Endothelial cell (in vitro differentiated cells): Measurements from ENCODE around the gene OR1D5. TPM values are rescaled to one million over a fixed set of nuclear protein-coding genes. Genes with fewer than 3 reads are reported as not detected.

Experiments used
- DNase-seq: peaks from one replicate; pipeline ENCODE4 v3.0.0; 2021; ENCODE audit warnings: low spot score
- H3K27ac Mint-ChIP-seq: one replicate; pipeline ENCODE4 v1.8.0; 2021; ENCODE audit warnings: mixed read lengths, inconsistent platforms; ENCODE audit not compliant: unreplicated experiment
- H3K27me3 Mint-ChIP-seq: one replicate; pipeline ENCODE4 v1.8.0; 2021; ENCODE audit warnings: mild to moderate bottlenecking, moderate library complexity, mixed read lengths, inconsistent platforms; ENCODE audit not compliant: unreplicated experiment
- H3K36me3 Mint-ChIP-seq: one replicate; pipeline ENCODE4 v1.8.0; 2021; ENCODE audit warnings: mild to moderate bottlenecking, low read depth, mixed read lengths, inconsistent platforms; ENCODE audit not compliant: unreplicated experiment
- H3K4me1 Mint-ChIP-seq: one replicate; pipeline ENCODE4 v1.8.0; 2021; ENCODE audit warnings: mild to moderate bottlenecking, mixed read lengths, inconsistent platforms; ENCODE audit not compliant: unreplicated experiment
- H3K4me3 Mint-ChIP-seq: one replicate; pipeline ENCODE4 v1.8.0; 2021; ENCODE audit warnings: mild to moderate bottlenecking, mixed read lengths, inconsistent platforms; ENCODE audit not compliant: unreplicated experiment
- H3K9me3 Mint-ChIP-seq: one replicate; pipeline ENCODE4 v1.8.0; 2021; ENCODE audit warnings: mixed read lengths, inconsistent platforms; ENCODE audit not compliant: unreplicated experiment
- CTCF ChIP-seq: fragments of 200-600 bp; sonication (generic); IDR thresholded peaks from one replicate; pipeline ENCODE4 v1.5.0; 2021; ENCODE audit warnings: antibody characterized with exemption; ENCODE audit not compliant: unreplicated experiment
- total RNA-seq: library from RNA; stranded (reverse); fragmentation: NEBNext Ultra II Directional; extraction: Animal tissue kit (Norgen Biotek cat#: 25700); gene quantifications from one replicate; pipeline ENCODE4 v1.2.1, GENCODE V29; 2021; ENCODE audit not compliant: unreplicated experiment

Gene OR1D5
- total RNA-seq, 1 donor from 2014 or later = not detected

- Mint-ChIP-seq H3K36me3 (peaks cover 9% of the 10 kb centered on the region), H3K9me3 (no peaks in the 10 kb centered on the region), H3K27me3 (no peaks in the 10 kb centered on the region), H3K27ac (no peak overlapping the region), H3K4me1 (peaks cover 3% of the 10 kb centered on the region), H3K4me3 (no peak overlapping the region)
- TF ChIP-seq CTCF = no peak
- DNase-seq = no peak
Measured at GRCh38 chr17:3030096-3030495, 33.3 kb downstream of the OR1D5 start.

DNA sequence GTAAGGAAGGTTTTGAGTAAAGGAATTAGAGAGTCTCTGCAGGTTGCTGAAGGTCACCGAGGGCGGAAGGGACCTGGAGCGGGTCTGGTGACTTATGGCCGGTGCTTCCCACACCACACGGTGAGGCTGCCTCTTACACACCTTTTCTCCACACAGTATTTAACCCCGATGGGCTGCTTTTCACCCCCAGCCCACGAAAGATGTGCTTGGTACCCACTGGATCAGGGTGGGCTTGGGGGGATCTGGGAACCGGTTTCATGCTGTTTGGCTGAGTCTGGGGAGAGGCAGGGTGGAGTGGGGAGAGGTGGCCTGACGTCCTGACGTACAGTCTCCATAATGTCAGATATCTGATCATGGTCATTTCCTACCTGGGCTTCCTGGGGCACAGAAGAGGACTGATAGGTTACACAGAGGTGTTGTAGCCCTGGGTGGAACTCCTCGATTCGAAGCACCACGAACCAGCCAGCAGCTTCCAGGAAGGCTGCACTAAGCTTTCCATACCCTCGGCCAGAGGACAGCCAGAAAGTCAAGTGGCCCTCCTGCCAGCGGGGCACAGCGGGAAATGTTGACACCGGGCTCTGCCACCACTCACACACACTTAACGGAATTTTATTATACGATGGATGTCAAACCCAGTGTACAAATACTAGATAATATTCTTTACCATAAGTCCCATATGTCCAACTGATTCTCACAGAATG, 34.0 kb downstream of the OR1D5 start:
- TF ChIP-seq CTCF = no peak
- H3K4me3 Mint-ChIP-seq = no peak overlapping the region
- DNase-seq = no peak
- H3K4me1 Mint-ChIP-seq = peaks cover 3% of the 10 kb centered on the region
- no peak overlapping the region for H3K27ac Mint-ChIP-seq
- peaks cover 13% of the 10 kb centered on the region for H3K36me3 Mint-ChIP-seq
- H3K27me3 Mint-ChIP-seq = peaks cover 2% of the 10 kb centered on the region
- no peaks in the 10 kb centered on the region for H3K9me3 Mint-ChIP-seq

GRCh38 chr17:3027786-3028532, 35.4 kb downstream of the OR1D5 start:
- Mint-ChIP-seq H3K27ac (no peak overlapping the region), H3K36me3 (peaks cover 24% of the 10 kb centered on the region)
- DNase-seq = no peak

GRCh38 chr17:3026856-3027751, 36.3 kb downstream of the OR1D5 start:
- Mint-ChIP-seq H3K36me3 (peaks cover 33% of the 10 kb centered on the region), H3K27me3 (peaks cover 3% of the 10 kb centered on the region), H3K27ac (no peak overlapping the region), H3K4me1 (peaks cover 3% of the 10 kb centered on the region), H3K9me3 (peaks cover 5% of the 10 kb centered on the region), H3K4me3 (no peak overlapping the region)
- no peak for DNase-seq
- no peak for TF ChIP-seq CTCF

More at GRCh38 chr17:3027786-3028532, 35.4 kb downstream of the OR1D5 start:
- H3K4me1 Mint-ChIP-seq = peaks cover 3% of the 10 kb centered on the region
- H3K9me3 Mint-ChIP-seq = peaks cover 4% of the 10 kb centered on the region
- no peak overlapping the region for H3K4me3 Mint-ChIP-seq
- no peak for TF ChIP-seq CTCF
- H3K27me3 Mint-ChIP-seq = peaks cover 3% of the 10 kb centered on the region
